ENCODE results near the gene ADCY1.

DNA sequence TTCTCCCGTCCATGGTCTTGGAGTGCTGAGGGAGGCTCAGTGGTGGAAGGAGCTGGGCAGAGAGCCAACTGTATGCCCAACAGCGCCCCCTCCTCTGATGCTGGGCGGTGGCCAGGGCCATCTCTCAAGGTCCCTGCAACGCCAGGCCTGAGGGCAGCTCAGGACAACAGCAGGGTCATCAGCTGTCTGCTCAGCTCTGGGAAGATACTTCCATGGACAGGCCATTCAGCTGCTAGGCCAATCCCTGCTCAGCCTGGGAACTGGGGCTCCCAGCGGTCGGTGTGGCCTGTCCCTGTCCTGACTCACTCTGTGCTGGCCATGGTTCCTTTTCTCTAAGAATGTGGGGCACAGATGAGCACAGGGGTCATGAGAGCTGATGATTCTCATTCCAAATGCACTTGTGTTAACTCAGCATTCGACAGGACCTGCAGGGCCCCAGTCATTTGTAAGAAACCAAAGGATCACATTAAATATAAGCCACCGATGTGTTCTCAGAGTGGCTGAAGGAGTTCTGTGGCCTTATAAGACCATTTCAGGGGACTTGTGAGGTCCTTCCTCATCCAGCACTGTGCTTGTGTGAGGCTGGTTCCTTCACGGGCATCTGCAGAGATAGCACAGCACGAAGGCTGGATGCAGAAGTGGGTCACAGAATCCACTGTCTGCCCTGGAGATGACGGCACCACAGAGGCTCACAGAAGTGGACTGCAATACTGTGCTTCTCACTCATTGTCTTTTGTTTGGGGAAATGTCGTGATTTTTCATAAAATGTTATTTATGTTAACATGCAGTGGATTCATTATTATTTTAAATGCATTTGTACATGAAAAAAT lies 73.0 kb downstream of the ADCY1 start:
- TF ChIP-seq CTCF (conservative IDR thresholded peaks at IDR 0.05 in 1 of 2, IDR thresholded peaks at IDR 0.05 in 1 of 2; ENCODE audit: extremely low read depth in 1 of 2, insufficient read depth in 1 of 2, low read depth in 1 of 2, low read length in 2 of 2), result no peak
- no peak for TF ChIP-seq EZH2 (IDR thresholded peaks at IDR 0.05; ENCODE audit: borderline replicate concordance, low read length)
